Natural killer cell (primary cell): ENCODE data around the gene AKR7A3. TPM values are rescaled to one million over a fixed set of nuclear protein-coding genes. Genes with fewer than 3 reads are reported as not detected.

ENCODE experiments used
- ATAC-seq, 3 donors: fragments of 150-1000 bp in 2 of 3; fragments of 200-7000 bp in 1 of 3; cut with Tn5 transposase; 1 replicate in 1 of 3; 2 replicates in 2 of 3; pipeline ENCODE4 v1.10.0; 2021; ENCODE audit warnings: mild to moderate bottlenecking in 2 of 3, moderate library complexity in 2 of 3
- DNase-seq, 2 donors: peaks; one replicate each; pipeline versions ENCODE4 v3.0.0 to v3.0.0-alpha.2; 2013 to 2021; ENCODE audit warnings: mixed read lengths in 1 of 2
- H3K27ac ChIP-seq: one replicate; pipeline ENCODE4 v1.5.1; 2013; ENCODE audit warnings: mild to moderate bottlenecking, low read length
- H3K27me3 ChIP-seq: one replicate; pipeline ENCODE4 v1.6.1; 2013; ENCODE audit warnings: low read length; ENCODE audit not compliant: control insufficient read depth, insufficient read depth
- H3K36me3 ChIP-seq: one replicate; pipeline ENCODE4 v1.6.1; 2013; ENCODE audit warnings: low read length; ENCODE audit not compliant: control insufficient read depth, insufficient read depth
- H3K4me1 ChIP-seq: one replicate; pipeline ENCODE4 v1.6.1; 2013; ENCODE audit warnings: low read length; ENCODE audit not compliant: control insufficient read depth, insufficient read depth
- H3K4me3 ChIP-seq: one replicate; pipeline ENCODE4 v1.5.1; 2013; ENCODE audit warnings: low read length
- H3K9me3 ChIP-seq: one replicate; pipeline ENCODE4 v1.6.1; 2013; ENCODE audit warnings: low read length; ENCODE audit not compliant: control insufficient read depth, insufficient read depth
- H3K27ac Mint-ChIP-seq, 2 donors: one replicate each; pipeline ENCODE4 v1.8.0; 2022; ENCODE audit warnings: mild to moderate bottlenecking in 2 of 2, mixed read lengths in 2 of 2, moderate library complexity in 1 of 2
- H3K27me3 Mint-ChIP-seq, 2 donors: one replicate each; pipeline ENCODE4 v1.8.0; 2022; ENCODE audit warnings: low read depth in 2 of 2, mixed read lengths in 2 of 2
- H3K36me3 Mint-ChIP-seq: one replicate; pipeline ENCODE4 v1.8.0; 2022; ENCODE audit warnings: mixed read lengths
- H3K4me1 Mint-ChIP-seq, 2 donors: one replicate each; pipeline ENCODE4 v1.8.0; 2022; ENCODE audit warnings: mixed read lengths in 2 of 2
- H3K4me3 Mint-ChIP-seq: one replicate; pipeline ENCODE4 v1.8.0; 2022; ENCODE audit warnings: mild to moderate bottlenecking, moderate library complexity, mixed read lengths
- H3K9me3 Mint-ChIP-seq, 2 donors: one replicate each; pipeline ENCODE4 v1.8.0; 2022; ENCODE audit warnings: mixed read lengths in 2 of 2
- WGBS: methylation state at CpG from one replicate; pipeline ENCODE4 v1.1.7; 2013; ENCODE audit warnings: missing lambda C conversion rate; ENCODE audit not compliant: insufficient coverage; 5-methylcytosine and 5-hydroxymethylcytosine counted together
- intact Hi-C: fragments of 100-400 bp; cut with micrococcal nuclease; formaldehyde crosslinking; loops from one replicate; pipeline ENCODE4 v1.14.2; 2022
- total RNA-seq, 4 donors: library from RNA; stranded (reverse); fragments of 120-200 nt in 1 of 4; gene quantifications; one replicate each; pipeline versions ENCODE4 v1.2.3 to v1.2.4, GENCODE V29; 2013 to 2022
- TF ChIP-seq, protein P1 (sequence below): fragments of 200-600 bp; IDR thresholded peaks from one replicate; pipeline ENCODE4 v1.8.0; 2022; ENCODE audit warnings: antibody characterized with exemption

The AKR7A3 gene
- total RNA-seq, 3 donors from 2014 or later (not counting 1 experiment from before 2014, with no cell fraction given), result 1.1 to 2.0 (median 1.5) TPM

DNA sequence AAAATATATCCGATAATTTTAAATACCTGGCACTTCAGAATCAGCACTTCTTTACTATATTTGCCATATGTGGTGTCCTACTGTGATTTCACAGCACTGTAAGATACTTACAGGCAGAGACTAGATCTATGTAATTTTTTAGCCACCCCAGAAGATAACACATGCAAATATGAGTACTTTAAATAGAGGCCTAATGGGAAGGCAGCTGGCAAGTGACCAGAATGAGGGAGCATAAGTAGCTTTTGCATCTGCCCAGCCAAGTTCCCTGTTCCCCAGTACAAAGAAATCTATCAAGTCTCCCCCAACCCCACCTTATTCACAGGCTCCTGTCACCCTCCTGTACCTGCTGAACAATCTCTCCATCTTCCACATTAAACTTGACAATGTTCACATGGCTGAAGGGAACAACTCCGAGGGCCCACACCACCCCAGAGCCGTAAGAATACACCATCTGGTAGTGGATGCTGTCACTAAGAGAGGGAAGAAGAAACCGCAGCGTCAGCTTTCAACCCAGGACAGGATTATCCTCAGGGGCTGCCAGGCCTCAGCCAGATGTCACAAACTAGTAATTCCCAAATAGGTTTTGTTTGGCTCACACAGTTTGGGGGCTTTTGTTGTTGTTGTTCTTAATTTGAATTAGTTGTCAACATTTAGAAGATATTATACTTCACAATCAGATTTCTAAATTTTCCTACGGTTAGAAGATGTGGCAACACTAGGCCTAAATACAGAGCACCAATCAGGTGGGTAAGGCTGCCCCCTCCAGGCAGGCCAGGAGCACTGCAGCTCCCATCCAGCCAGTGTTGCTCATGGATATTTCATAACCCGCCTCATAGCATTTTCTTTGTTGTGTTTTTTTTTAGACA is 47.7 kb downstream of the AKR7A3 start:
- no peak overlapping the region for H3K4me3 ChIP-seq
- intact Hi-C loops, result loop anchor here (1.0 kb wide), 1 partner anchor 62 kb away; no protein-coding TSS in a partner anchor
- ATAC-seq, result peak; percentile 91 to 100 (median 97)
- Mint-ChIP-seq H3K4me1 (peaks cover 0 to 3% of the 10 kb centered on the region in 2 donors), H3K9me3 (no peaks in the 10 kb centered on the region), H3K27ac (peak overlapping the region; percentile 69 to 72), H3K36me3 (peaks cover 6% of the 10 kb centered on the region), H3K27me3 (no peaks in the 10 kb centered on the region), H3K4me3 (no peak overlapping the region)
- peak; percentile 53 to 79 for DNase-seq
- no peak overlapping the region for H3K27ac ChIP-seq
- 84% methylated on average over 7 of the region's 7 CpGs for WGBS
- H3K36me3 ChIP-seq, result peaks cover 67% of the 10 kb centered on the region
- no peaks in the 10 kb centered on the region for H3K27me3 ChIP-seq
- no peaks in the 10 kb centered on the region for H3K9me3 ChIP-seq
- H3K4me1 ChIP-seq, result no peaks in the 10 kb centered on the region
- TF ChIP-seq, protein P1, sequence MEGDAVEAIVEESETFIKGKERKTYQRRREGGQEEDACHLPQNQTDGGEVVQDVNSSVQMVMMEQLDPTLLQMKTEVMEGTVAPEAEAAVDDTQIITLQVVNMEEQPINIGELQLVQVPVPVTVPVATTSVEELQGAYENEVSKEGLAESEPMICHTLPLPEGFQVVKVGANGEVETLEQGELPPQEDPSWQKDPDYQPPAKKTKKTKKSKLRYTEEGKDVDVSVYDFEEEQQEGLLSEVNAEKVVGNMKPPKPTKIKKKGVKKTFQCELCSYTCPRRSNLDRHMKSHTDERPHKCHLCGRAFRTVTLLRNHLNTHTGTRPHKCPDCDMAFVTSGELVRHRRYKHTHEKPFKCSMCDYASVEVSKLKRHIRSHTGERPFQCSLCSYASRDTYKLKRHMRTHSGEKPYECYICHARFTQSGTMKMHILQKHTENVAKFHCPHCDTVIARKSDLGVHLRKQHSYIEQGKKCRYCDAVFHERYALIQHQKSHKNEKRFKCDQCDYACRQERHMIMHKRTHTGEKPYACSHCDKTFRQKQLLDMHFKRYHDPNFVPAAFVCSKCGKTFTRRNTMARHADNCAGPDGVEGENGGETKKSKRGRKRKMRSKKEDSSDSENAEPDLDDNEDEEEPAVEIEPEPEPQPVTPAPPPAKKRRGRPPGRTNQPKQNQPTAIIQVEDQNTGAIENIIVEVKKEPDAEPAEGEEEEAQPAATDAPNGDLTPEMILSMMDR, result peak; percentile 95

DNA sequence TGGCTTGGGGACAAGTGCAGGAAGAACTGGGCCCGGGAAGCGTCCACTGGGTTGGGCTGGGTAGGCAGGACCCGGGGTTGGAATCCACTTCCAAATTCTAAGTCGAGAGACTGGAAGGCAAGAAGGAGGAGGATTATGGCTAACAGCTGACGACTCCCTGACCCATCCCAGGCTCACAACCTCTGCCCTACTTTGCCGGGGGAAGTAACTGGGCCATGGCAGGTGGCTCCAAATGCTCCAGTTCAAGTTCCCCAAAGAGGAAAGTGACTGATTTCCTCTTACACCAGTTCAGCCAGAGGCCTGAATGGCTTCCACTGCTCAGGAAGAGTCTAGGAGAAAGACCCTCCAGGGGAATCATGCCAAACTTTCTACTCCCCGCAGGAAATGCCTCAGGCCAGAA is 48.7 kb downstream of the AKR7A3 start:
- DNase-seq (no peak), ATAC-seq (no peak)
- no peak overlapping the region for H3K4me3 Mint-ChIP-seq
- peaks cover 6% of the 10 kb centered on the region for H3K36me3 Mint-ChIP-seq
- TF ChIP-seq, protein P1, result no peak
- H3K27ac Mint-ChIP-seq, result no peak overlapping the region
- H3K4me1 ChIP-seq, result no peaks in the 10 kb centered on the region
- H3K4me3 ChIP-seq, result no peak overlapping the region
- intact Hi-C loops, result no loop called here
- H3K4me1 Mint-ChIP-seq, result peaks cover 0 to 3% of the 10 kb centered on the region in 2 donors
- WGBS, result 100% methylated on average over 7 of the region's 7 CpGs
- no peaks in the 10 kb centered on the region for H3K9me3 ChIP-seq
- H3K27me3 ChIP-seq, result no peaks in the 10 kb centered on the region
- H3K27me3 Mint-ChIP-seq, result no peaks in the 10 kb centered on the region
- no peaks in the 10 kb centered on the region for H3K9me3 Mint-ChIP-seq
- no peak overlapping the region for H3K27ac ChIP-seq
- peaks cover 69% of the 10 kb centered on the region for H3K36me3 ChIP-seq

DNA sequence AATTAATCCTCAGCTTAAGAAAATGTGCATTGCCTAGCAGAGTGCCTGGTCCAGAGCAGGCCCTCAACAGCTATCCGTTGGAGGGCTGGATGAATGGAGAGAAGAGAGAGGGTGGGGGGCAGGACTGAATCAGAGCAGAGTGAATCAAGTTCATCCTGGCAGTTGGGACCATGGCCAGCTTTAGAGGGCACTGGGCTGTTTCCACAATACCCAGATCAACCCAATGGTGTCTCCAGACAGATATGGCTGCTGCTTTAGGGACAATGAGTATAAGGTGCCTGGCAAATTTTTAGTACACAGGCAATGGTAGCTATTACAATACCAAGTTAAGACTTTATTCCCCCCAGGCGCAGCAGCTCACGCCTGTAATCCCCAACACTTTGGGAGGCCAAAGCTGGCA is 54.3 kb downstream of the AKR7A3 start:
- H3K4me3 ChIP-seq, result no peak overlapping the region
- Mint-ChIP-seq H3K4me1 (no peaks in the 10 kb centered on the region), H3K36me3 (peaks cover 13% of the 10 kb centered on the region), H3K9me3 (no peaks in the 10 kb centered on the region), H3K27ac (no peak overlapping the region), H3K27me3 (no peaks in the 10 kb centered on the region), H3K4me3 (no peak overlapping the region)
- TF ChIP-seq, protein P1, result no peak
- no peak for ATAC-seq
- H3K9me3 ChIP-seq, result no peaks in the 10 kb centered on the region
- no peaks in the 10 kb centered on the region for H3K4me1 ChIP-seq
- H3K27ac ChIP-seq, result no peak overlapping the region
- H3K36me3 ChIP-seq, result peaks cover 75% of the 10 kb centered on the region
- no peak for DNase-seq
- intact Hi-C loops, result no loop called here
- WGBS, result 100% methylated on average over 3 of the region's 3 CpGs
- H3K27me3 ChIP-seq, result no peaks in the 10 kb centered on the region

Other genes starting within 250 kb of the AKR7A3 start
- 100 to 1,000 TPM; 139 to 178 (median 158) TPM for gene UBR4, start 78.5 kb downstream of the AKR7A3 start, total RNA-seq
- gene EMC1, start 37.2 kb downstream of the AKR7A3 start, total RNA-seq, result 10 to 100 TPM; 30.7 to 36.0 (median 33.5) TPM
- gene MRTO4, start 37.0 kb downstream of the AKR7A3 start, total RNA-seq, result 10 to 100 TPM in 2 of 3 donors, 1 to 10 TPM in 1; 9.7 to 15.8 (median 13.5) TPM
- 10 to 100 TPM; 25.5 to 31.9 (median 28.9) TPM for gene AKR7A2, start 23.4 kb upstream of the AKR7A3 start, total RNA-seq
- 1 to 10 TPM; 5.8 to 8.5 (median 7.6) TPM for gene SLC66A1, start 23.6 kb upstream of the AKR7A3 start, total RNA-seq
- 100 to 1,000 TPM; 369 to 393 (median 375) TPM for gene CAPZB, start 196.8 kb upstream of the AKR7A3 start, total RNA-seq